ENCODE measurements around the gene CD44.
"Not testable (repeated sequence)": the region's sequence is repeated elsewhere in the genome, so short reads cannot be mapped to it uniquely, and the experiment has no call there.

CD44 gene

GRCh38 chr11:35138943-35139721 is at the start of gene CD44:
Gene CD44 (plus strand): TSS chr11:35139171. CDS start chr11:35139304, 133 bp downstream.
- H3K4me3 ChIP-seq (ENCODE audit: low read length) = peak within 1 kb of the TSS; percentile 70
- no peak for TF ChIP-seq CTCF (IDR thresholded peaks at IDR 0.05; ENCODE audit: insufficient read depth, low read depth, low read length, missing control alignments)
- DNase-seq (ENCODE audit: low read depth) = peak; percentile 83

GRCh38 chr11:35089666-35090065 is 49.3 kb upstream of the CD44 start:
- no peak overlapping the region for H3K4me3 ChIP-seq (ENCODE audit: low read length)
- TF ChIP-seq CTCF (IDR thresholded peaks at IDR 0.05; ENCODE audit: insufficient read depth, low read depth, low read length, missing control alignments) = no peak

GRCh38 chr11:35090125-35090524 is 48.8 kb upstream of the CD44 start:
- H3K4me3 ChIP-seq (ENCODE audit: low read length) = no peak overlapping the region
- no peak for TF ChIP-seq CTCF (IDR thresholded peaks at IDR 0.05; ENCODE audit: insufficient read depth, low read depth, low read length, missing control alignments)
- DNase-seq (ENCODE audit: low read depth) = no peak

More at GRCh38 chr11:35089666-35090065, 49.3 kb upstream of the CD44 start:
- no peak for DNase-seq (ENCODE audit: low read depth)

- H3K4me3 ChIP-seq (ENCODE audit: low read length) = not testable (repeated sequence)
Observed at GRCh38 chr11:35090991-35091390, 48.0 kb upstream of the CD44 start.

GRCh38 chr11:35096723-35097122 is 42.2 kb upstream of the CD44 start:
- H3K4me3 ChIP-seq (ENCODE audit: low read length) = no peak overlapping the region
- DNase-seq (ENCODE audit: low read depth) = no peak
- TF ChIP-seq CTCF (IDR thresholded peaks at IDR 0.05; ENCODE audit: insufficient read depth, low read depth, low read length, missing control alignments) = no peak

More at GRCh38 chr11:35090991-35091390, 48.0 kb upstream of the CD44 start:
- DNase-seq (ENCODE audit: low read depth) = not testable (repeated sequence)

- DNase-seq (ENCODE audit: low read depth) = no peak
- no peak for TF ChIP-seq CTCF (IDR thresholded peaks at IDR 0.05; ENCODE audit: insufficient read depth, low read depth, low read length, missing control alignments)
- H3K4me3 ChIP-seq (ENCODE audit: low read length) = no peak overlapping the region
Observed at GRCh38 chr11:35097814-35098455, 41.0 kb upstream of the CD44 start.

GRCh38 chr11:35098855-35099254 is 40.1 kb upstream of the CD44 start:
- no peak overlapping the region for H3K4me3 ChIP-seq (ENCODE audit: low read length)
- no peak for DNase-seq (ENCODE audit: low read depth)
- no peak for TF ChIP-seq CTCF (IDR thresholded peaks at IDR 0.05; ENCODE audit: insufficient read depth, low read depth, low read length, missing control alignments)

Data from epithelial cell of esophagus (primary cell).